GM18502 (cell line): ENCODE data around the gene PDZD8.

Experiments
- ATAC-seq: cut with Tn5 transposase; IDR thresholded peaks from one replicate; pipeline ENCODE4 v1.9.1; 2021; ENCODE audit warnings: mild to moderate bottlenecking; ENCODE audit not compliant: unreplicated experiment, poor library complexity

Gene PDZD8

GRCh38 chr10:117261501-117261900, 113.7 kb downstream of the PDZD8 start:
- no peak for ATAC-seq

- ATAC-seq = no peak
Observed at GRCh38 chr10:117260084-117260483, 115.2 kb downstream of the PDZD8 start.

GRCh38 chr10:117259279-117259678, 116.0 kb downstream of the PDZD8 start:
- no peak for ATAC-seq

- no peak for ATAC-seq
Observed at GRCh38 chr10:117257721-117258120, 117.5 kb downstream of the PDZD8 start.

GRCh38 chr10:117256910-117257309, 118.3 kb downstream of the PDZD8 start:
- no peak for ATAC-seq

GRCh38 chr10:117255835-117256460, 119.3 kb downstream of the PDZD8 start:
- no peak for ATAC-seq

- ATAC-seq = no peak
Observed at GRCh38 chr10:117254774-117255735, 120.2 kb downstream of the PDZD8 start.

- no peak for ATAC-seq
Observed at GRCh38 chr10:117254338-117254737, 120.9 kb downstream of the PDZD8 start.

GRCh38 chr10:117253908-117254307, 121.3 kb downstream of the PDZD8 start:
- ATAC-seq = no peak

GRCh38 chr10:117250411-117250810, 124.8 kb downstream of the PDZD8 start:
- no peak for ATAC-seq

- ATAC-seq = no peak
Observed at GRCh38 chr10:117249493-117250093, 125.6 kb downstream of the PDZD8 start.

GRCh38 chr10:117248750-117249465, 126.3 kb downstream of the PDZD8 start:
- ATAC-seq = no peak

GRCh38 chr10:117246997-117247671, 128.1 kb downstream of the PDZD8 start:
- no peak for ATAC-seq

GRCh38 chr10:117242463-117242832, 132.8 kb downstream of the PDZD8 start:
- ATAC-seq = no peak

GRCh38 chr10:117241541-117242462, 133.4 kb downstream of the PDZD8 start:
- ATAC-seq = no peak

GRCh38 chr10:117240621-117241529, 134.4 kb downstream of the PDZD8 start, which contains the start of gene SLC18A2:
Gene SLC18A2 (plus strand): TSS chr10:117241114. CDS start chr10:117241694, 580 bp downstream.
- ATAC-seq = no peak

- no peak for ATAC-seq
Observed at GRCh38 chr10:117239721-117240620, 135.3 kb downstream of the PDZD8 start.
